NOMO-1 (cell line): ENCODE results near the gene PFDN6.
A peak's percentile ranks its signal among the peaks of the same experiment; 100 is the strongest.
"Not testable (repeated sequence)": the region's sequence is repeated elsewhere in the genome, so short reads cannot be mapped to it uniquely, and the experiment has no call there.

ENCODE experiments used
- DNase-seq, 2 experiments: peaks; one replicate each; lab custom pipeline; 2025; ENCODE audit not compliant: unreplicated experiment in 2 of 2; lab: John Stamatoyannopoulos, UW

PFDN6 gene

DNA sequence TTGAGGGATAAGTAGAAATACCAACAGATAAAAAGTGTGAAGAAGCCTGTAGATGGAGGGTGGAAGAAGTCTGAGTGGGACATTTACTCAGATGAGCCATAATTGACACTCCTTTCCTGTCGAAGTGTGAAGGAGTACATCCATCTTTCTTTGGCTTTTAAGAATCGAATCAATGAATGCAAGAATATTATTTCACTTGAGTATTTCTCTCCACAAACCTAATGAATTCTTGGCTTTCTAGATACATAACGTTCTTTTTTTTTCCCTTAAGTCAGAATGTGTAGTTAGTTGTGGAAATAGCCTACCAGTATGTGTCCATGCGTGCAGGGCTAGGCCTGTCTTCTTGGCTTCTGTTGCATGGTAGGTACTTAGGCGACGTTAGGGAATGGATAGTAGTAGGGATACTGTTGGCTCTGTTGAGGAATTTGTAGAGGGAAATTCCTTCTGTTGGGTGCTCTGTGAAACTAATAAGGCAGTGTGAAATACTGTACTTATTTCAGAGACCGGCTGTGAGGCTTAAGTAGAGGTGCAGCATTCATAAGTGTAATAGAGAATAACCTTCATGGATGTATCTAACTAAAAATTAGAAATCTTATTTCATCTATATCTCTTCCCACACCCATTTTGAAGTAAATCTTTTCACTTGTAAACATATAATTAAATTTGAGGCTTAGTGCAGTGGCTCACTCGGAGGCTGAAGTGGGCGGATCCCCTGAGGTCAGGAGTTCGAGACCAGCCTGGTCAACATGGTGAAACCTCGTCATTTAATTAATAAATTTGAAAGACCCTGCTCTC, 16.1 kb upstream of the PFDN6 start:
- no peak for DNase-seq

DNA sequence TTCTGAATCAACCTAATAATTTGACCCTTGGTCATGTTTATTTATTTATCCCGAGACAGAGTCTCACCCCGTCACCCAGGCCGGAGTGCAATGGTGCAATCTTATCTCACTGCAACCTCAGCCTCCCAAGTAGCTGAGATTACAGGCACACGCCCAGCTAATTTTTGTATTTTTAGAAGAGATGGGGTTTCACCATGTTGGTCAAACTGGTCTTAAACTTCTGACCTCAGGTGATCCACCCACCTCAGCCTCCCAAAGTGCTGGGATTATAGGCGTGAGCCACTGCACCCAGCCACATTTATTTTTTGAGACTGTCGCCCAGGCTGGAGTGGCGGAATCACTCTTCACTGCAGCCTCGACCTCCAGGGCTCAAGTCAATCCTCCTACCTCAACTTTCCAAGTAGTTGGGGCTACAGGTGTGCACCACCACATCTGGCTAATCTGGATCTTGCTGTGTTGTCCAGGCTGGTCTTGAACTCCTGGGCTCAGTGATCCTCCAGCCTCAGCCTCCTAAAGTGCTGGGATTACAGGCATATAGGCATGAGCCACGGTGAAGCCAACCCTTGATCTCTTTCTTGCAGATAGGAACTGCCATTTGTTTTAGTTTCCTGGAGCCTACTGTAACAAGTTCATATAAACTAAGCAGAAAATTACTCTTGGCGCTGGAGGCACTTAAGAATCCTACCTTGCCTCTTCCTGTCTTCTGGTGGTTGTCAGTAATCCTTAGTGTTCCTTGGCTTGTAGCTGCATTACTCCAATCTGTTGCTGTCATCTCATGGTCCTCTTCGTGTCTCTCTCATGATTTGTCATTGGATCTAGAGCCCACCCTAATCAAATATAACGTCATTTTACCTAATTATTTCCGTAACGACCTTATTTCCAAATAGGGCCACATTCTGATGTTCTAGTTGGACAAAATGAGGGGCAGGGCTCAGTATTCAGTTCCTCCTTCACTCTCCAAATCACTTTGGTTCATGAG, 15.2 kb upstream of the PFDN6 start:
- peak in 1 of 2 experiments; percentile 22 for DNase-seq

DNA sequence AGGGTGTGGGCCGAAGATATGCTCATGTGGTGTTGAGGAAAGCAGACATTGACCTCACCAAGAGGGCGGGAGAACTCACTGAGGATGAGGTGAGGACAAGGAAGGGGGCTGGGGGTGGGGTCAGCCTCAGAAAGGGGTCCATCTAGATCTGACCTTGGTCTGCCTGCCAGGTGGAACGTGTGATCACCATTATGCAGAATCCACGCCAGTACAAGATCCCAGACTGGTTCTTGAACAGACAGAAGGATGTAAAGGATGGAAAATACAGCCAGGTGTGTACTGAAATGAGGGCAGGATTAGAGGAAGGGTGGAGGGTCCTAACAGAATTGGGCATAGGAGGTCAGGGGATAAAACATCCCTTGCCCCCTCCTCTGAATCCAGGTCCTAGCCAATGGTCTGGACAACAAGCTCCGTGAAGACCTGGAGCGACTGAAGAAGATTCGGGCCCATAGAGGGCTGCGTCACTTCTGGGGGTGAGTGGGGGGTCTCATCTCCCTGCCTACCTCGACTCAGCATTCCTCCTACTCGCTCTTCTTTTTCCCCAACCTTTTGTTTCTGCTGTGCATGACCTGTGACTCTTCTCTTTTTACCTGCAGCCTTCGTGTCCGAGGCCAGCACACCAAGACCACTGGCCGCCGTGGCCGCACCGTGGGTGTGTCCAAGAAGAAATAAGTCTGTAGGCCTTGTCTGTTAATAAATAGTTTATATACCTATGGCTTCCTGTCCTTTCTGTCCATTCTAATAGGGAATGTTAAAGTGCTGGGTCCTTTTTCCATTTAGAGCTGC, 13.4 kb upstream of the PFDN6 start:
- not testable (repeated sequence) for DNase-seq

DNA sequence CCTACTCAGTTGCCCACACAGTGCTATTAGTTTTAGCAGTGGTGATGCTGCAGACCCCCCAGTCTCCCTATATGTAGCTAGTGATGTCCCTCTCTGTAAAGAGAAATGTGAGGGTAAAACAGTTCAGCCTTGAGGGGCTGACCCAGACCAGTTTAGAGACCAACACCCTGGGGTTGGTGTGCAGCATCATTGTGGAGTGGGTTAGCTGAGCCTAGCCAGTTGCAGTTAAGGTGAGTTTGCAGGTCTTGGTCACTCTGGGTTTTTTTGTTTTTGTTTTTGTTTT, 12.9 kb upstream of the PFDN6 start:
- no peak for DNase-seq

DNA sequence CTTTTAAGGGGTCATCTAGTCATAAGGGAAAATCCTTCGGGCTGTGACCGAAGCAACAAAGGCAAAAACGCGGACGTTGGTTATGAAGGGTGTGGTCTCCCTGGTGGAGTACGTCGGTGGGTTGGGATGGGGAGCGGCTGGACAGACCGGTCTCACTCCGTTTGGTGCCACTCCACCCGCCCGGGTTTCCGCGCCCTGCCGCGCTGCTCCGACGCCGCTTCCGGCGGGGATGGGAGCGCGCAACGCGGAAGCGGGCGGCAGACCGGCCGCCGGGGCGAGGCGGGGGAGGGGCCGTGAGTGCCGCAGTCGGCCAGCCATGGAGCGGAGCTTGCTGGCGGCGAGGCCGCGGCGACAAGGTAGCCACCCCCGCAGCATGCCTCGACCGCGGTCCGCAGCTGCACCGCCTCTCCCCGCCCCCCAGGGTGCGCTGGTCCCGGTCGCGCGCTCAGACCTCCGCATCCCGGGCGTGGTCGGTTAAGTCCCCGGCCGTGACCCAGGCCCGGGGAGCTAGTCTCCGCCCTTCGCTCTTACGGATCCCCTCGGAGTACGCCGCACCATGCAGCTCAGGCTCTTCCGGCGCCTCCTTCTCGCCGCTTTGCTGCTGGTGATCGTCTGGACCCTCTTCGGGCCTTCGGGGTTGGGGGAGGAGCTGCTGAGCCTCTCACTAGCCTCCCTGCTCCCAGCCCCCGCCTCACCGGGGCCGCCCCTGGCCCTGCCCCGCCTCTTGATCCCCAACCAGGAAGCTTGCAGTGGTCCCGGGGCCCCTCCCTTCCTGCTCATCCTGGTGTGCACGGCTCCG, 12.3 kb upstream of the PFDN6 start, which contains the start of gene B3GALT4:
Gene B3GALT4 (plus strand): TSS at position 260 of the 799 bp plus-strand sequence. CDS start 297 bp downstream, at position 557.
- peak; percentile 78 to 87 for DNase-seq

DNA sequence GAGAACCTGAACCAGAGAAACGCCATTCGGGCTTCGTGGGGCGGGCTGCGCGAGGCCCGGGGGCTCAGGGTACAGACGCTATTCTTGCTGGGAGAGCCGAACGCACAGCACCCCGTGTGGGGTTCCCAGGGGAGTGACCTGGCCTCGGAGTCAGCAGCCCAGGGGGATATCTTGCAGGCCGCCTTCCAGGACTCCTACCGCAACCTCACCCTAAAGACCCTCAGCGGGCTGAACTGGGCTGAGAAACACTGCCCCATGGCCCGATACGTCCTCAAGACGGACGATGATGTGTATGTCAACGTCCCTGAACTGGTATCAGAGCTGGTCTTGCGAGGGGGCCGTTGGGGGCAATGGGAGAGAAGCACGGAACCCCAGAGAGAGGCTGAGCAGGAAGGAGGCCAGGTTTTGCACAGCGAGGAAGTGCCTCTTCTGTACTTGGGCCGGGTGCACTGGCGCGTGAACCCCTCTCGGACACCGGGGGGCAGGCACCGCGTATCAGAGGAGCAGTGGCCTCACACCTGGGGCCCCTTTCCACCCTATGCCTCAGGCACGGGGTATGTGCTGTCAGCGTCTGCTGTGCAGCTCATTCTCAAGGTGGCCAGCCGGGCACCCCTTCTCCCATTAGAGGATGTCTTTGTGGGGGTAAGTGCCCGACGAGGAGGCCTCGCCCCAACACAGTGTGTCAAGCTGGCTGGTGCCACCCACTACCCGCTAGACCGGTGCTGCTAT, 11.6 kb upstream of the PFDN6 start:
- no peak for DNase-seq

DNA sequence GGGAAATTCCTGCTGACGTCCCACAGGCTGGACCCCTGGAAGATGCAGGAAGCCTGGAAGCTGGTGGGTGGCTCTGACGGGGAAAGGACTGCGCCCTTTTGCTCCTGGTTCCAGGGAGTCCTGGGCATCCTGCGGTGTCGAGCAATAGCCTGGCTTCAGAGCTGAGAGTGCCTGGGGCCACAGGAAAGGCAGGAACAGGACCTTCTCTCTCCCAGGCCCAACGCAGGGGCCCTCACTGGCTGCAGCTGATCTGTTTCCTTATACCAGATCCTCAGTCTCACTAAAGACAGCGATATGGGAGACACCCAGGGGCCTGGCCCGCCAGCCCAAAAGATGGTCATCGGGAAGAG, 11.0 kb upstream of the PFDN6 start:
- DNase-seq, result no peak

DNA sequence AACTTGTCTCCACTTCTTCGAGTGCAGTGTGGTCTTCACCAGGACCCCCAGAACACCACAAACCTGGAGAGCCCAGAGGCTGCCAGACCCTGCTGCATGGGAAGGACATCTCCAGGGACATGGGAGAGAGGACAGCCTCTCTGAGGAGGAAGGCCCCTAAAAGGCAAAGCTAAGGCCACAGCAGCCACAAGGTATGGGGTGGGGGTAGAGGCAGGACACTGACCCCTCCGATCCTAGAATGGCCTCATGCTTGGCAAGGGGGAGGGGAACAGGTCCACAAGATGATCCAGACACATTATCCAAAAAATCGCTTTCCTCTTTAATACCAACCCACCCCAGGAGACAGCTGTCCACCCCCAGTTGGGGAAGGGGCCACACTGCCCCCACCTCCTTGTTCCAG, 10.6 kb upstream of the PFDN6 start:
- DNase-seq, result no peak

DNA sequence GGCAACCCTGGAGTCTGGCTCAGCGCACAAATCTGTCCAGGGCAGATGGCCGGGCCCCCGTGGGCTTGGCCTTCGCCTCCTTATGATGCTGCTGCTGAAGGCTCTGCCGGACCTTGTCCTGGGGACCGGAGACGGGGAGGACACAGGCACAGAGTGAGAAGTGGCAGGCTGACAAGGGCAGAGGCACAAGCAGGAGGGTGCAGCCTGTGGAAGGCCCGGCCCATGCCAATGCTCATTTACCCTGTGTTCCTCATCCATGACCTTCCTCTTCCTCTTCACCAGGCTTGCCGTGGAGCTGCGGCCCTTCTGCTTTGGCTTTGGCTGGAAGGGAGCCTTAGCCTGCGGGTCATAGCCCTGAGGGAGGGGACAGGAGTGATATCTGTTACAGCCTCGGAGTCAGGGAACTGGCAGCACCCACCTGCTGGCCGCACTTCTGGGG, 10.1 kb upstream of the PFDN6 start:
- DNase-seq, result no peak

DNA sequence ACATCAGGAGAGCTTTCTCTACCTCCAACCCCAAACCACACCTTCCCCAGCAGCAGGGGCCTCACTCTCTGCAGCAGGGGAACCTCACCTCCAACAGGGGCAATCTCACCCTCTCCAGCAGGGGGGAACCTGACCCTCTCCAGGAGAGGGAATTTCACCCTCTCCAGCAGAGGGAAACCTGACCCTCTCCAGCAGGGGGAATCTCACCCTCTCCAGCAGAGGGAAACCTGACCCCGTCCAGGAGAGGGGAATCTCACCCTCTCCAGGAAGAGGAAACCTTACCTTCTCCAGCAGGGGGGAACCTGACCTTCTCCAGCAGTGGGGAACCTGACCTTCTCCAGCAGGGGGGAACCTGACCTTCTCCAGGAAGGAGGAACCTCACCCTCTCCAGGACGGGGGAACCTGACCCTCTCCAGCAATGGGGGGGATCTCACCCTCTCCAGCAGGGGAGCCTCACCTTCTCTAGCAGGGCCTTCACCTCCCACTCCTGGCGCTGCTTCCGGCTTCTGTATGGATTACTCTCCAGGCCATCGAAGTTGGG, 9.4 kb upstream of the PFDN6 start:
- DNase-seq, result no peak

DNA sequence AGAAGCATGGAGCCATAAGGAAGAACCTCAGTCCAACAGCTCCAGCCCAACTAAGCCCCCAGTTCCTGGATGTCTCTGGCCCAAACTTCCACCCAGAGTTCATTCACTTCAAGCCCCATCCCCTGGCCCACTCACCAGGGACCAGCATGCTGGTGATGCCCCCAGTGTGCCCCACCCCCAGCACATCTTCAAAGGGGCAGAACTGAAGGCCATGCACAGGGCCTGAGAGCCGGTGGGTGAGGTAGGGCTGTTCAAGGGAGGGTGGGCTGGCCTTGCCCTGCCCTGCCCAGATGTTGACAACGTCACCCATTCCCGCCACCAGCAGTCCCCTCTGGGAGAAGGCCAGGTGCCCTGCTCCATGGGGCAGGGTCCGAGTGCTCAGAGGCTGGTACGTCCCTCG, 8.9 kb upstream of the PFDN6 start:
- DNase-seq, result no peak

DNA sequence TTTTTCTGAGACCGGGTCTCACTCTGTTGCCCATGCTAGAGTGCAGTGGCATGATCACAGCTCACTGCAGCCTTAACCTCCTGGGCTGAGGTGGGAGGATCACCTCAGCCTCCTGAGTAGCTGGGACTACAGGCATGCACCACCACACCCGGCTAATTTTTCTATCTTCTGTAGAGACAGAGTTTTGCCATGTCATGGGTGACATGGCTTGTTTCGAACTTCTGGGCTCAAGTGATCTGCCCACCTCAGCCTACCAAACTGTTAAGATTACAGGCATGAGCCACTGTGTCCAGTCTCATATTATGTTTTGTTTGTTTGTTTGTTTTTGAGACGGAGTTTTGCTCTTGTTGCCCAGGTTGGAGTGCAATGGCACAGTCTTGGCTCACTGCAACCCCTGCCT, 4.2 kb upstream of the PFDN6 start:
- not testable (repeated sequence) for DNase-seq

DNA sequence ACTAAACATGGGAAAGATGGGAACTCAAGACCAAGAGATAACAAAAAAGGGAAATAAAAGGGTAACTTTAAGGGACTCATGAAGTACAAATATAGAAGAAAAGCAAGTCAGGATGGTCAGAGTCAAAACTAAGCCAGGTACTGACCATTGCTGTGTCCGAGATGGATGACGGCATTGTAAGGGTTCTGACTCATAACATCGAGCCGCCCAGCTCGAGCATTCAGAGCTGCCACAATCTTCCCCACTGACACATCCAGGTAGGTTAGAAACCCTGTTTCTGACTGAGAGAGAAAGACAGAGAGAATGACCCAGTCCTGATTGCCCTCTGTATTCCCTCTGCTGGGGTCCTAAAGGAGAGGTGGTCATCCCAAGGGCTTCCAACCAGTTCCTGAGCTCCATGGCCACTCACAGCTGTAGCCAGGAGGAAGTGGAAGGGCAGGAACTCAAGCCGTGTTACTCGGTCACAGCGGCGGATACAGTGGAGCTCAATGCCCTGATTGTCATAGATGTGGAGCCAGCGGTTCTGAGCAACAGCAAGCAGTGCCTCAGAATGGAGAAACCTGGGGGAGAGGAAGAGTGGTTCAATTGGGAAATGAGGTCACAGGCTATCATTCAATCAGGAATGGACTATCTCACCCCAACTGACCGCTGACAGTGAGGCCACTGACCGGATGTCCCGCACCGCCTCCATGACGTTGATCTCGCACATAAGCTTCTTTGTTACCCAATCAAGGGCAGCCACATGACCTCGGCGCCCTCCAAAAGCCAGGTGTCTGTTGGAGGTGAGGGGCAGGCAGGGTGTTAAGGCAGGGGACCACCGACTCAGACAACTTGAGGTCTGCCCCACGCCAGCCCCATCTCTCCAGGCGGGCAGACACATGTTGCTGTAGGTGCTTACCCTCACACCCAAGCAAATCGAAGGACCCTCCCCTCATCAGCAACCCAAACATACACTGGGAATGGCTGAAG, 2.2 kb upstream of the PFDN6 start:
- no peak for DNase-seq

DNA sequence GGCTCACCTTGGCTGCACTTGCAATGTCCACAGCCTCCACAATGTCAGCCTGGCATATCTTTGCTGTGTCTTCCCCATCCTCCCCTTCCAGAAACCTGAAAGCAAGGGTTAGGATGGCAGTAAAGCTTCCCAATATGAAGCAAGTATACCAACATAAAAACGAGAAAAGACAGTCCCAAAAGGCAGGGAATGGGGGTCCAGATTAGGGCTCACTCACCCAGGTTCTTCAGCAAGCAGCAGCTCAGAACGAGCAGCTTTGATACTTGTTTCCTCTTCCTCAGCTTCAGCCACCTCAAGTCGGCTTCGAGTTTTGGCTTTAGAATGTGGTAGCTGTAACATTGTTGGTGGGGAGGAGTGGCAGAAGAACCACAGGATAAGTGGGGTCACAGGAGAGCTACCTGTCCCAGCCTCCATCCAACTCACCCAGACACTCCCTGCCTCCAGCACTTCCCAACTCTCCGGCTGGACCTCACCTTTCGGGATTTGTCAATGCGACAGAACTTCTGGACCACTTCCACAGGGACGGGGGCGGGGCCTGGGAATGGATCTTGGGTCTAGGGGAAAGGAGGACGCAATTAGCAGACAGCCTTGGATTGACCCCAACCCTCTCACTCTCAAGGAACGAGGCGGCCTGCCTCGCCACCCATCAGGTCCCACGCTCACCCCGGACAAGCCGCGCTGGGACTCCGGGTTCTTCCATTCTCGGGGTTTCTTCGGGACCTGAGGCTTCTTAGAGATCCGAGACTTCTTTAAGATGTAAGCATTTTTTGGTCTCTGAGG, 1.1 kb upstream of the PFDN6 start:
- DNase-seq, result no peak

DNA sequence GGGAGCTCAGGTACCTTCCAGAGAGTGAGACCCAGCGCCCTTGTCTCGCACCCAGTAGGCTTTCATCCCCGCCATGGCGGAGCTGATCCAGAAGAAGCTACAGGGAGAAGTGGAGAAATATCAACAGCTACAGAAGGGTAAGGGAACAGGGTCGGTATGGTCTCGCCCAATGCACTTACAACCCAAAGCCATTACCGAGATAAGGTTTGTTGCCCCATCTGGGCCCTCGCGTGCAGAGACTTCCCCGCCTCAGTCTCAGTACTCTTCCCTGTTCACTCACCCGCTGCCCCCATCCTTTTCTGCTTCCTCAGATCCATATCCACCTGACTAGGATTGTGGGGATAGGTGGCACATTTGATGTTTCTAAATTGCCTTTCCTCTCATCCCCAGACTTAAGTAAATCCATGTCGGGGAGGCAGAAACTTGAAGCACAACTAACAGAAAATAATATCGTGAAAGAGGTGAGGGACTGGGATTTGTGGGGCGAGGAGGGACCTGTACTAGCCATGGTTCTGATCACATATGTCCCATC, 449 bp downstream of the PFDN6 start:
- peak in 1 of 2 experiments; percentile 24 for DNase-seq

DNA sequence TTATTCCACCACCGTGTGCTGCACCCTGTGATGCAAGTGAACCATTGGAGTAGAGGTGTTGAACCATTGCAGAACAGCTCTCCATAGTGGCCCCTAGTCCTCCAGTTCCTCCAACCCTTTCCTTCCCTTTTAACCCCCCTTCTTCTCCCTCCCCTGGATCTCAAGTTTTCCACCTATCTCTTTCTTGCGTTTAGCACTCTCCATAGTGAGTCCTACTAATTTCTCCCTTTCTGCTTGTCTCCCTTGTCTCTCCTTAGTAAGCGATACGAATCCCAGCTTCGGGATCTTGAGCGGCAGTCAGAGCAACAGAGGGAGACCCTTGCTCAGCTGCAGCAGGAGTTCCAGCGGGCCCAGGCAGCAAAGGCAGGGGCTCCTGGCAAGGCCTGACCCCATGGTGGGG, 1.1 kb downstream of the PFDN6 start:
- no peak for DNase-seq

DNA sequence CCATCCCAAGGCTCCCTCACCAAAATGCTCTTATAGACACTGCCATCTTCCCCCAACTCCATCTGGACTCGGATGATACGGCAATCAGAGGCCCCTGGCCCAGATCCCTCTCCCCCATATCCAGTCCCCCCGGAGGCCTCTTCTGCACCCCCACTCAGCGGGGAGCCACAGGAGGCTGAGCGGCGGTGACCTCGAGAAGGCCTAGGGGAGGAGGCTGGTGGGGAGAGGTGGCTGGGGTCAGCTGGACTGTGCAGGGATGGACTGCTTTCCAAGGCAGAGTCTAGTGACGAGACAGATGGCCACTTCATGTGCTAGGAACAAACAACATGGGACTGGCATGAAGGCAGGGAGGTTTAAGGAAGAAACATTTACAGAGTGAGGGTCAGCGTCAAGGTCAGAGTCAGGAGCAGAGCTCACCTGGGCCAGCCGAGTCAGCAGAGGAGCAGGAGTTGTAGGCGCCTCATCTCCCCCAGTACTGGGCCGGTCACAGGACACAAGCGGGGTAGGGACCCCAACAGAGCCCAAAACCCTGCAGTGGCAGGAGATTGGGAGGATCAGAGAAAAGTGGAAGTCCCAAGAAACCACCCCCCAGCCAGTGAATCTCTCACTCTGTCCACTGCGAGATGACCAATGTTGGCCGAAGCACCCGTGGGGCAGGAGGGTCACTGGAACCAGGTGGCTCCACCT, 3.7 kb downstream of the PFDN6 start:
- DNase-seq, result no peak
